Activated naive CD4-positive, alpha-beta T cell treated with anti-CD3 and anti-CD28 coated beads, Interleukin-2, amount 10 ng/mL, durations not matched to agents 7 days and 5 days (primary cell): ENCODE measurements around the gene PIP5K1A.
A peak's percentile ranks its signal among the peaks of the same experiment; 100 is the strongest.
"Not testable (repeated sequence)": the region's sequence is repeated elsewhere in the genome, so short reads cannot be mapped to it uniquely, and the experiment has no call there.

Experiments used
- CTCF ChIA-PET: fragments of 350-600 bp; sonication (Branson Sonifier 250); formaldehyde crosslinking; loops from one replicate; lab custom pipeline; 2021; ENCODE audit warnings: antibody characterized with exemption; lab: Charles Lee
- DNase-seq: peaks from one replicate; pipeline ENCODE4 v3.0.0-alpha.2; 2020
- H3K27ac Mint-ChIP-seq: one replicate; pipeline ENCODE4 v1.8.0; 2021; ENCODE audit warnings: mild to moderate bottlenecking, moderate library complexity, mixed read lengths
- H3K27me3 Mint-ChIP-seq: one replicate; pipeline ENCODE4 v1.8.0; 2021; ENCODE audit warnings: mild to moderate bottlenecking, mixed read lengths
- H3K36me3 Mint-ChIP-seq: one replicate; pipeline ENCODE4 v1.8.0; 2021; ENCODE audit warnings: mixed read lengths
- H3K4me1 Mint-ChIP-seq: one replicate; pipeline ENCODE4 v1.8.0; 2021; ENCODE audit warnings: mixed read lengths
- H3K4me3 Mint-ChIP-seq: one replicate; pipeline ENCODE4 v1.8.0; 2021; ENCODE audit warnings: mild to moderate bottlenecking, moderate library complexity, mixed read lengths
- H3K9me3 Mint-ChIP-seq: one replicate; pipeline ENCODE4 v1.8.0; 2021; ENCODE audit warnings: mixed read lengths

PIP5K1A gene

GRCh38 chr1:151196292-151196800, 2.0 kb upstream of the PIP5K1A start:
- peak overlapping the region; percentile 35 for H3K4me3 Mint-ChIP-seq
- peaks cover 34% of the 10 kb centered on the region for H3K4me1 Mint-ChIP-seq
- CTCF ChIA-PET = interaction anchor here (0.7 to 2.3 kb wide), 3 partner anchors 56 to 147 kb away, joined by 3 to 17 read pairs (median 5); no protein-coding TSS in a partner anchor
- DNase-seq = peak; percentile 77
- H3K27me3 Mint-ChIP-seq = peaks cover 46% of the 10 kb centered on the region
- H3K9me3 Mint-ChIP-seq = no peaks in the 10 kb centered on the region
- peaks cover 13% of the 10 kb centered on the region for H3K36me3 Mint-ChIP-seq
- peak overlapping the region; percentile 67 for H3K27ac Mint-ChIP-seq

- peak overlapping the region; percentile 98 for H3K27ac Mint-ChIP-seq
- H3K27me3 Mint-ChIP-seq = peaks cover 34% of the 10 kb centered on the region
- H3K9me3 Mint-ChIP-seq = no peaks in the 10 kb centered on the region
- CTCF ChIA-PET = no interaction called here
- H3K36me3 Mint-ChIP-seq = peaks cover 17% of the 10 kb centered on the region
- H3K4me1 Mint-ChIP-seq = peaks cover 45% of the 10 kb centered on the region
- no peak for DNase-seq
- peak overlapping the region; percentile 92 for H3K4me3 Mint-ChIP-seq
These were observed 494 bp upstream of the PIP5K1A start for GRCh38 chr1:151197863-151198253.

GRCh38 chr1:151199873-151200581, 1.7 kb downstream of the PIP5K1A start:
- Mint-ChIP-seq H3K36me3 (peaks cover 22% of the 10 kb centered on the region), H3K27ac (peak overlapping the region; percentile 98), H3K4me3 (peak overlapping the region; percentile 92), H3K27me3 (peaks cover 14% of the 10 kb centered on the region), H3K4me1 (peaks cover 49% of the 10 kb centered on the region), H3K9me3 (no peaks in the 10 kb centered on the region)
- CTCF ChIA-PET = no interaction called here
- DNase-seq = no peak

- not testable (repeated sequence) for H3K27ac Mint-ChIP-seq
- H3K36me3 Mint-ChIP-seq = peaks cover 34% of the 10 kb centered on the region
These were observed 7.1 kb downstream of the PIP5K1A start for GRCh38 chr1:151205381-151205965.

GRCh38 chr1:151210830-151211229, 12.5 kb downstream of the PIP5K1A start:
- Mint-ChIP-seq H3K9me3 (no peaks in the 10 kb centered on the region), H3K36me3 (peaks cover 46% of the 10 kb centered on the region), H3K4me3 (no peak overlapping the region), H3K4me1 (peaks cover 36% of the 10 kb centered on the region), H3K27me3 (no peaks in the 10 kb centered on the region), H3K27ac (no peak overlapping the region)
- CTCF ChIA-PET = no interaction called here
- no peak for DNase-seq

More at GRCh38 chr1:151205381-151205965, 7.1 kb downstream of the PIP5K1A start:
- H3K4me3 Mint-ChIP-seq, H3K9me3 Mint-ChIP-seq, DNase-seq, H3K27me3 Mint-ChIP-seq, CTCF ChIA-PET: not testable (repeated sequence)
- peaks cover 26% of the 10 kb centered on the region for H3K4me1 Mint-ChIP-seq

GRCh38 chr1:151211972-151212705, 13.8 kb downstream of the PIP5K1A start:
- peak overlapping the region; percentile 91 for H3K27ac Mint-ChIP-seq
- CTCF ChIA-PET = interaction anchor here (0.6 to 1.4 kb wide), 4 partner anchors 31 to 883 kb away, joined by 3 to 4 read pairs (median 4); no protein-coding TSS in a partner anchor
- H3K4me3 Mint-ChIP-seq = peak overlapping the region; percentile 19
- H3K4me1 Mint-ChIP-seq = peaks cover 38% of the 10 kb centered on the region
- no peaks in the 10 kb centered on the region for H3K9me3 Mint-ChIP-seq
- H3K36me3 Mint-ChIP-seq = peaks cover 38% of the 10 kb centered on the region
- DNase-seq = peak; percentile 27
- no peaks in the 10 kb centered on the region for H3K27me3 Mint-ChIP-seq

- Mint-ChIP-seq H3K36me3 (peaks cover 37% of the 10 kb centered on the region), H3K4me3 (no peak overlapping the region), H3K27me3 (no peaks in the 10 kb centered on the region), H3K9me3 (no peaks in the 10 kb centered on the region), H3K27ac (peak overlapping the region; percentile 33), H3K4me1 (peaks cover 39% of the 10 kb centered on the region)
- DNase-seq = no peak
- CTCF ChIA-PET = interaction anchor here (0.7 to 1.4 kb wide), 2 partner anchors 114 to 141 kb away, joined by 4 read pairs; no protein-coding TSS in a partner anchor
These were observed 15.2 kb downstream of the PIP5K1A start for GRCh38 chr1:151213560-151213959.

GRCh38 chr1:151221616-151222015, 23.3 kb downstream of the PIP5K1A start:
- Mint-ChIP-seq H3K27me3 (no peaks in the 10 kb centered on the region), H3K36me3 (peaks cover 15% of the 10 kb centered on the region), H3K4me3 (no peak overlapping the region), H3K27ac (no peak overlapping the region), H3K9me3 (no peaks in the 10 kb centered on the region), H3K4me1 (peaks cover 2% of the 10 kb centered on the region)
- CTCF ChIA-PET = no interaction called here
- no peak for DNase-seq

- CTCF ChIA-PET = no interaction called here
- no peaks in the 10 kb centered on the region for H3K27me3 Mint-ChIP-seq
- H3K4me1 Mint-ChIP-seq = peaks cover 2% of the 10 kb centered on the region
- no peak for DNase-seq
- peaks cover 18% of the 10 kb centered on the region for H3K36me3 Mint-ChIP-seq
- no peaks in the 10 kb centered on the region for H3K9me3 Mint-ChIP-seq
- no peak overlapping the region for H3K4me3 Mint-ChIP-seq
- no peak overlapping the region for H3K27ac Mint-ChIP-seq
These were observed 23.8 kb downstream of the PIP5K1A start for GRCh38 chr1:151222130-151222529.

GRCh38 chr1:151235235-151235634, 36.9 kb downstream of the PIP5K1A start:
- no peaks in the 10 kb centered on the region for H3K4me1 Mint-ChIP-seq
- peaks cover 62% of the 10 kb centered on the region for H3K36me3 Mint-ChIP-seq
- H3K27me3 Mint-ChIP-seq = no peaks in the 10 kb centered on the region
- no peak for DNase-seq
- no peaks in the 10 kb centered on the region for H3K9me3 Mint-ChIP-seq
- CTCF ChIA-PET = interaction anchor here (0.7 to 3.7 kb wide), 3 partner anchors 7 to 17 kb away, joined by 3 to 18 read pairs (median 9); no protein-coding TSS in a partner anchor
- H3K4me3 Mint-ChIP-seq = no peak overlapping the region
- no peak overlapping the region for H3K27ac Mint-ChIP-seq

GRCh38 chr1:151237678-151238466, 39.5 kb downstream of the PIP5K1A start:
- peaks cover 59% of the 10 kb centered on the region for H3K36me3 Mint-ChIP-seq
- CTCF ChIA-PET = interaction anchor here (1.4 to 3.7 kb wide), 2 partner anchors 11 to 14 kb away, joined by 3 to 18 read pairs; no protein-coding TSS in a partner anchor
- no peaks in the 10 kb centered on the region for H3K9me3 Mint-ChIP-seq
- H3K27ac Mint-ChIP-seq = peak overlapping the region; percentile 30
- no peaks in the 10 kb centered on the region for H3K4me1 Mint-ChIP-seq
- H3K27me3 Mint-ChIP-seq = no peaks in the 10 kb centered on the region
- no peak for DNase-seq
- no peak overlapping the region for H3K4me3 Mint-ChIP-seq

- Mint-ChIP-seq H3K27ac (no peak overlapping the region), H3K27me3 (no peaks in the 10 kb centered on the region), H3K36me3 (peaks cover 59% of the 10 kb centered on the region), H3K4me3 (no peak overlapping the region), H3K4me1 (no peaks in the 10 kb centered on the region), H3K9me3 (no peaks in the 10 kb centered on the region)
- CTCF ChIA-PET = no interaction called here
- no peak for DNase-seq
These were observed 40.1 kb downstream of the PIP5K1A start for GRCh38 chr1:151238467-151238739.

- Mint-ChIP-seq H3K27ac (no peak overlapping the region), H3K9me3 (no peaks in the 10 kb centered on the region), H3K36me3 (peaks cover 60% of the 10 kb centered on the region), H3K4me1 (no peaks in the 10 kb centered on the region), H3K4me3 (no peak overlapping the region), H3K27me3 (no peaks in the 10 kb centered on the region)
- CTCF ChIA-PET = interaction anchor here (1.6 kb wide), 1 partner anchor 9 kb away, joined by 5 read pairs; no protein-coding TSS in a partner anchor
- no peak for DNase-seq
These were observed 44.1 kb downstream of the PIP5K1A start for GRCh38 chr1:151242442-151242841.
